Central memory CD8-positive, alpha-beta T cell (primary cell): Measurements from ENCODE around the gene APOL2.
A peak's percentile ranks its signal among the peaks of the same experiment; 100 is the strongest.
"Not testable (repeated sequence)": the region's sequence is repeated elsewhere in the genome, so short reads cannot be mapped to it uniquely, and the experiment has no call there.

Experiments
- ATAC-seq: fragments of 150-1000 bp; cut with Tn5 transposase; replicated peaks from 2 replicates; pipeline ENCODE4 v1.10.0; 2022; ENCODE audit warnings: mild to moderate bottlenecking, moderate FRiP score, moderate number of reproducible peaks; ENCODE audit not compliant: poor library complexity, severe bottlenecking; ENCODE audit errors: extremely low read depth
- DNase-seq, 2 donors: peaks; one replicate each; pipeline ENCODE4 v3.0.0; 2021; ENCODE audit warnings: low spot score in 2 of 2
- H3K27ac Mint-ChIP-seq: one replicate; pipeline ENCODE4 v1.8.0; 2022; ENCODE audit warnings: low read depth, mild to moderate bottlenecking, moderate library complexity, mixed read lengths
- H3K27me3 Mint-ChIP-seq: one replicate; pipeline ENCODE4 v1.8.0; 2022; ENCODE audit warnings: mixed read lengths
- H3K36me3 Mint-ChIP-seq: one replicate; pipeline ENCODE4 v1.8.0; 2022; ENCODE audit warnings: mild to moderate bottlenecking, moderate library complexity, mixed read lengths; ENCODE audit not compliant: insufficient read depth
- H3K4me1 Mint-ChIP-seq: one replicate; pipeline ENCODE4 v1.8.0; 2022; ENCODE audit warnings: mixed read lengths
- H3K4me3 Mint-ChIP-seq: one replicate; pipeline ENCODE4 v1.8.0; 2022; ENCODE audit warnings: mild to moderate bottlenecking, moderate library complexity, mixed read lengths
- H3K9me3 Mint-ChIP-seq: one replicate; pipeline ENCODE4 v1.8.0; 2022; ENCODE audit warnings: mixed read lengths

The APOL2 gene

GRCh38 chr22:36221799-36222751, 17.3 kb downstream of the APOL2 start:
- no peak overlapping the region for H3K27ac Mint-ChIP-seq
- peaks cover 5% of the 10 kb centered on the region for H3K36me3 Mint-ChIP-seq
- H3K27me3 Mint-ChIP-seq = peaks cover 24% of the 10 kb centered on the region
- H3K9me3 Mint-ChIP-seq = no peaks in the 10 kb centered on the region
- no peak for DNase-seq
- peak; percentile 60 for ATAC-seq
- H3K4me3 Mint-ChIP-seq = peak overlapping the region; percentile 20
- H3K4me1 Mint-ChIP-seq = peaks cover 15% of the 10 kb centered on the region

GRCh38 chr22:36220451-36220921, 18.8 kb downstream of the APOL2 start:
- DNase-seq = no peak
- ATAC-seq = no peak
- no peaks in the 10 kb centered on the region for H3K9me3 Mint-ChIP-seq
- peaks cover 33% of the 10 kb centered on the region for H3K27me3 Mint-ChIP-seq
- no peak overlapping the region for H3K4me3 Mint-ChIP-seq
- H3K36me3 Mint-ChIP-seq = no peaks in the 10 kb centered on the region
- peaks cover 6% of the 10 kb centered on the region for H3K4me1 Mint-ChIP-seq
- no peak overlapping the region for H3K27ac Mint-ChIP-seq

DNA sequence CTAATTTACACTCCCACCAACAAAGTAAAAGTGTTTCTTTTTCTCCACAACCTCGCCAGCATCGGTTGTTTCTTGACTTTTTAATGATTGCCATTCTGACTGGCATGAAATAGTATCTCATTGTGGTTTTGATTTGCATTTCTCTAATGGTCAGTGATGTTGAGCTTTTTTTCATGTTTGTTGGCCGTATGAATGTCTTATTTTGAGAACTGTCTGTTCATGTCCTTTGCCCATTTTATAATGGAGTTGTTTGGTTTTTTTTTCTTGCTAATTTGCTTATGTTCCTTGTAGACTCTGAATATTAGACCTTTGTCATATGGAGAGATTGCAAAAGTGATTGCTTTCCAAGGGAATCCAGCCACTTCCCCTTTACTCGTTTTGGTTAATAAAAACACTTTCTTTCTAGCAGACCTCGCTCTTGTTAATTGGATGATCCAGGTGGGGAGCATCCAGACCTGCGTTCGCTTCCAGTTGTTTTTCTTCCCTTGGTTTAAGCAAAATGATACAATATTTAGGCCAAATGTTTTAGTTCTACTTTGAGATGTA, 20.6 kb downstream of the APOL2 start:
- Mint-ChIP-seq H3K4me3 (no peak overlapping the region), H3K27ac (no peak overlapping the region), H3K27me3 (peaks cover 51% of the 10 kb centered on the region), H3K36me3 (no peaks in the 10 kb centered on the region), H3K9me3 (no peaks in the 10 kb centered on the region), H3K4me1 (peaks cover 6% of the 10 kb centered on the region)
- ATAC-seq (no peak), DNase-seq (no peak)

DNA sequence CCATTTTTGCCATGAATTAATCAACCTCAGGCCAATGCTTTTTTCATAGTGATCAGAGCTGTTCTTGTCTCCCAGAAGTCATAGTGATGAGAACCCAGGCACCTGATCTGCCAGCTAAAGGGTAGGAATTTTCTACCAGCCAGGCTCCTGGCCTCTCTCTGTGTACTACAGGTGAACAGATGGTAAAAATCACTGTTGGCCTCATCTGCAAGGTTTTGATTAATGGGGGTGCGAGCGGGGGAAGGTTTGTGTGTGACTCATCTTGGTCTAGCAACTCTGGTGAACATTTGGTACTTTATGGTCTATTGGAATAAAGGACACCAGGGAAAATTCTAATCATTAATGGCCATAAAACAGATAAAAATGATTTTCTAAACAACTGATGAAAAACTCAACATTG, 23.3 kb downstream of the APOL2 start:
- Mint-ChIP-seq H3K36me3 (no peaks in the 10 kb centered on the region), H3K27ac (no peak overlapping the region), H3K4me3 (no peak overlapping the region), H3K4me1 (peaks cover 7% of the 10 kb centered on the region), H3K9me3 (no peaks in the 10 kb centered on the region), H3K27me3 (peaks cover 78% of the 10 kb centered on the region)
- ATAC-seq (no peak), DNase-seq (no peak)

DNA sequence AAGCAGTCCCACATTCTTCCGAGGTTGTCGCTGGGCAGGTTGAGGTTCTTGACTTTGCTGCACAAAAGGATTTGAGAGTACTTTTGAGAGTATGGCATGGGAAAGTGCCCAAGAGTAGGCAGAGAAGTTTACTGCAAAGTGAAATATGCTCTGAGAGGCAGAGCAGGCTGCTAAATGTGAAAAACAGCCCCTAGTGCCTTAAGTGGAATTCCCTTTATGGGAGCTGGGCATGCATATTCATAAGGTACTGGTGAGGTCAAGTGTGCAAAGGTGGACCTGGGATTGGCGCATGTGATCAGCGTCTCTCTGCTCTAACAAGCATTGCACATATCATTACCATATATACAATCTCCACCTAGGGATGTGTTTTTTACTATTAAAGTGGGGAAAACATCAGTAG, 25.7 kb downstream of the APOL2 start:
- H3K4me3 Mint-ChIP-seq = no peak overlapping the region
- peaks cover 94% of the 10 kb centered on the region for H3K27me3 Mint-ChIP-seq
- no peak for DNase-seq
- no peaks in the 10 kb centered on the region for H3K9me3 Mint-ChIP-seq
- no peak for ATAC-seq
- peaks cover 10% of the 10 kb centered on the region for H3K4me1 Mint-ChIP-seq
- H3K36me3 Mint-ChIP-seq = no peaks in the 10 kb centered on the region
- H3K27ac Mint-ChIP-seq = no peak overlapping the region

DNA sequence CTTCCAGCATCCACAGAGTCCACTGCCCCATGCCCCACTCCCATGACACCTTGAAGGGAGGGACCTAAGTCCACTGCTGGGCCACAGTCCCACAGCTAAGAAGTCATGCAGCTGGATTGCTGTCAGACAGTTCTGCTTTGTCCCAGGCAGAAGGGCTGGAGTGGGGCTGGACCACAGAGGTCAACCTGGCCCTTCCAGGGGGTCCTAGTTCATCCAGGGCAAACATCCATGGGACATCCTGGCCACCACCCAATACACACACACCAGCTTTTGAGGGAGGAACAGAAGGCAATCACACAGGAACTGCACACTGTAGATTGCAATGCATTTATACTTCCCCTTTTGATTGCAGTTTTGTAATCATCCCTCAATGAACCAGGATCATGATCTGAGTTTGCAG, 26.4 kb downstream of the APOL2 start:
- Mint-ChIP-seq H3K9me3 (no peaks in the 10 kb centered on the region), H3K27me3 (peaks cover 90% of the 10 kb centered on the region), H3K4me1 (peaks cover 10% of the 10 kb centered on the region), H3K36me3 (no peaks in the 10 kb centered on the region), H3K4me3 (no peak overlapping the region), H3K27ac (no peak overlapping the region)
- no peak for ATAC-seq
- no peak for DNase-seq

- Mint-ChIP-seq H3K27me3 (peaks cover 81% of the 10 kb centered on the region), H3K4me3 (no peak overlapping the region), H3K36me3 (no peaks in the 10 kb centered on the region), H3K27ac (no peak overlapping the region), H3K4me1 (peaks cover 10% of the 10 kb centered on the region), H3K9me3 (no peaks in the 10 kb centered on the region)
- no peak for ATAC-seq
- DNase-seq = no peak
Observed at GRCh38 chr22:36211237-36211861, 28.0 kb downstream of the APOL2 start.

DNA sequence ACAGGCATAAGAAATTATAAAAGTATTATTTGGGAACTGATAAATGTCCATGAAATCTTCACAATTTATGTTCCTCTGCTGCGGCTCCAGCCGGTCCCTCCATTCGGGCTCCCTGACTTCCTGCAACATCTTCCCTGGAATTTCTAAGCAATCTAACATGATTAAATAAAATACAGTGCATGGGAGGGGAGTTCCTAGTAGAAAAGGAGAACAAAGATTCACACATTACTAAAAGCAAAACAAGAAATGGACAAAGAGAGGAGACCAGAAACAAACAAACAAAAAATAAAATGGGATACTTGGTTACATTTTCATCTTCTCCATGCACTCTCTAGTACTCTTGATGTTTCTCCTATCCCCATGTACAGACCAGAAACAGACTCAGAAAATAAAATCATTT, 29.1 kb downstream of the APOL2 start:
- H3K27me3 Mint-ChIP-seq = peaks cover 70% of the 10 kb centered on the region
- H3K36me3 Mint-ChIP-seq = peaks cover 2% of the 10 kb centered on the region
- peaks cover 10% of the 10 kb centered on the region for H3K4me1 Mint-ChIP-seq
- ATAC-seq (no peak), DNase-seq (no peak)
- H3K27ac Mint-ChIP-seq = no peak overlapping the region
- no peak overlapping the region for H3K4me3 Mint-ChIP-seq
- H3K9me3 Mint-ChIP-seq = no peaks in the 10 kb centered on the region

DNA sequence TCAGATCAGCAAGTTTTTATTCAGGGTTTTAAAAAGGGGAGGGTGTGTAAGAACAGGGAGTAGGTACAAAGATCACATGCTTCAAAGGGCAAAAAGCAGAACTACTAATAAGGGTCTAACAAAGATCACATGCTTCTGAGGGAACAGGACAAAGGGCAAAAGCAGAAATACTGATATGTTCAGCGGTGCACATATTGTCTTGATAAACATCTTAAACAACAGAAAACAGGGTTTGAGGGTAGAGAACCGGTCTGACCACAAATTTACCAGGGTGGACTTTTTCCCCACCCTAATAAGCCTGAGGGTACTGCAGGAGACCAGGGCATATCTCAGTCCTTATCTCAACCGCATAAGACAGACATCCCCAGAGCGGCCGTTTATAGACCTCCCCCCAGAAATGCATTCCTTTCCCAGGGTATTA, 29.8 kb downstream of the APOL2 start:
- H3K27me3 Mint-ChIP-seq = peaks cover 68% of the 10 kb centered on the region
- H3K27ac Mint-ChIP-seq = not testable (repeated sequence)

DNA sequence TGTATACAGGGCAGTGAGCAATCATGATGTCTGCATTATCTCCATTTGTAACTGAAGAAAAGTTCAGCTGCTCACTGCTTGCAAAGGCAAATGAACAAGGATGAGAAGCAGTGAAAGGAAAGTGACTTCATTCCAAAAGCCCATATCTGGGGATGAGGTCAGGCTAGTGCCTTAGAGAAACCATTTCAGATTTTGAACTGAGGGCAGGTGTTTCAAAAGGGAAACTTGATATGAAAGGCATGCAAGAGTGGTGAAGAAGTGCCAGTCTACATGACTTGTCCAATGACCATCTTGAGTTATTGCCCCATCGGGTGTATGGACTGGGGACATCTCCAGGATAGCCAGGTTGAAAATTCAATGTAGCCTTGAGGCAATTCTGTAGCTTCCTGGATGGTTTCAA, 30.4 kb downstream of the APOL2 start:
- Mint-ChIP-seq H3K36me3 (peaks cover 2% of the 10 kb centered on the region), H3K9me3 (no peaks in the 10 kb centered on the region), H3K27me3 (peaks cover 68% of the 10 kb centered on the region), H3K27ac (no peak overlapping the region), H3K4me1 (peaks cover 18% of the 10 kb centered on the region), H3K4me3 (no peak overlapping the region)
- no peak for DNase-seq
- no peak for ATAC-seq

More for the DNA sequence above, 29.8 kb downstream of the APOL2 start:
- DNase-seq, H3K36me3 Mint-ChIP-seq, H3K9me3 Mint-ChIP-seq, H3K4me3 Mint-ChIP-seq, ATAC-seq: not testable (repeated sequence)
- H3K4me1 Mint-ChIP-seq = peaks cover 15% of the 10 kb centered on the region

GRCh38 chr22:36208162-36208765, 31.1 kb downstream of the APOL2 start:
- Mint-ChIP-seq H3K9me3 (no peaks in the 10 kb centered on the region), H3K27me3 (peaks cover 68% of the 10 kb centered on the region), H3K4me3 (no peak overlapping the region), H3K36me3 (peaks cover 2% of the 10 kb centered on the region), H3K27ac (no peak overlapping the region), H3K4me1 (peaks cover 18% of the 10 kb centered on the region)
- ATAC-seq = no peak
- no peak for DNase-seq

DNA sequence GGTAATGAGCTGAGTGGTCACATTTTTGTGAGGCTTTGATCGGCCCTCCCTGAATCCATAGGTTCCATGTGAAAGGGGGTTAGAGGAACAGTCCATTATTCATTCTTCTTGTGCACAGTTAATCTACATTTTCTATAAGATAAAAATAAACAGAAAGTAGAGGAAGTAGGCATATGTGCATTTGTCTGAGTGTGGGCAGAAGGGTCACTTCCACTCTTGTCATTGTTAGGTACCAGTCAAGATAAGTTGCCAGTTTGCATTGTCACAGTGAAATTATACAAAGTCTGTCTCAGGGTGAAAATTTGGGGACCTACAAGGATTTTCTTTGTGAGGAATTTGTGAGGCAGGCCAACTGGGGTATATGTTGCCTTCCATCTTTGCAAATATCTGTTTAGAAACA, 33.1 kb downstream of the APOL2 start:
- ATAC-seq (no peak), DNase-seq (no peak)
- H3K9me3 Mint-ChIP-seq = no peaks in the 10 kb centered on the region
- peaks cover 13% of the 10 kb centered on the region for H3K4me1 Mint-ChIP-seq
- H3K4me3 Mint-ChIP-seq = no peak overlapping the region
- H3K27me3 Mint-ChIP-seq = peaks cover 65% of the 10 kb centered on the region
- peaks cover 2% of the 10 kb centered on the region for H3K36me3 Mint-ChIP-seq
- no peak overlapping the region for H3K27ac Mint-ChIP-seq
